HepG2 (cell line): Measurements from ENCODE around the gene GYG1.

ENCODE experiments used
- CREM ChIP-seq, 2 experiments: sonication (generic) in 1 of 2; formaldehyde crosslinking in 1 of 2; IDR thresholded peaks; 2 replicates each; pipeline versions ENCODE4 v1.4.0 to v1.6.1; 2016 to 2020; ENCODE audit warnings: antibody characterized with exemption in 1 of 2, mild to moderate bottlenecking in 1 of 2, missing genetic modification reagents in 1 of 2
- TF ChIP-seq, protein P1 (sequence below), 2 experiments: fragments of 450-650 bp in 1 of 2; sonication (generic) in 1 of 2; formaldehyde crosslinking in 1 of 2; IDR thresholded peaks; 2 replicates each; pipeline versions ENCODE4 v1.6.1 to v1.8.0; 2016 to 2022; ENCODE audit warnings: antibody characterized with exemption in 1 of 2, mild to moderate bottlenecking in 1 of 2, missing genetic modification reagents in 1 of 2

DNA sequence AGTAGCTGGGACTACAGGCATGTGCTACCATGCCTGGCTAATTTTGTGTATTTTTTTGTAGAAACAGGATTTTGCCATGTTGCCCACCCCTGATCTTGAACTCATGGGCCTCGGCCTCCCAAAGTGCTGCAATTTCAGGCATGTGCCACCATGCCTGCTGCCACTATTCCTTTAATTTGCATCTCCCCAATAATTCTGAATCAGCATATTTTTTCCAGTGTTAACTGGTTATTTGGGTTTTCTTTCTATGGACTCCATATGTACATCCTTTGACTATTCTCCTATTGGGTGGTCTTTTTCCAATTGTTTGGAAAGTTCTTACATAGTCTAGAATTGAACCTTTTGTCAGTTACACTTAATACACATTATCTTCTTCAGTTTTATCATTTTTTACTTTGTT is 66.9 kb downstream of the GYG1 start:
- TF ChIP-seq CREM (IDR thresholded peaks at IDR 0.05) = no peak
- no peak for TF ChIP-seq CREM (CRISPR knock-in tag; IDR thresholded peaks at IDR 0.05)
- TF ChIP-seq, protein P1, sequence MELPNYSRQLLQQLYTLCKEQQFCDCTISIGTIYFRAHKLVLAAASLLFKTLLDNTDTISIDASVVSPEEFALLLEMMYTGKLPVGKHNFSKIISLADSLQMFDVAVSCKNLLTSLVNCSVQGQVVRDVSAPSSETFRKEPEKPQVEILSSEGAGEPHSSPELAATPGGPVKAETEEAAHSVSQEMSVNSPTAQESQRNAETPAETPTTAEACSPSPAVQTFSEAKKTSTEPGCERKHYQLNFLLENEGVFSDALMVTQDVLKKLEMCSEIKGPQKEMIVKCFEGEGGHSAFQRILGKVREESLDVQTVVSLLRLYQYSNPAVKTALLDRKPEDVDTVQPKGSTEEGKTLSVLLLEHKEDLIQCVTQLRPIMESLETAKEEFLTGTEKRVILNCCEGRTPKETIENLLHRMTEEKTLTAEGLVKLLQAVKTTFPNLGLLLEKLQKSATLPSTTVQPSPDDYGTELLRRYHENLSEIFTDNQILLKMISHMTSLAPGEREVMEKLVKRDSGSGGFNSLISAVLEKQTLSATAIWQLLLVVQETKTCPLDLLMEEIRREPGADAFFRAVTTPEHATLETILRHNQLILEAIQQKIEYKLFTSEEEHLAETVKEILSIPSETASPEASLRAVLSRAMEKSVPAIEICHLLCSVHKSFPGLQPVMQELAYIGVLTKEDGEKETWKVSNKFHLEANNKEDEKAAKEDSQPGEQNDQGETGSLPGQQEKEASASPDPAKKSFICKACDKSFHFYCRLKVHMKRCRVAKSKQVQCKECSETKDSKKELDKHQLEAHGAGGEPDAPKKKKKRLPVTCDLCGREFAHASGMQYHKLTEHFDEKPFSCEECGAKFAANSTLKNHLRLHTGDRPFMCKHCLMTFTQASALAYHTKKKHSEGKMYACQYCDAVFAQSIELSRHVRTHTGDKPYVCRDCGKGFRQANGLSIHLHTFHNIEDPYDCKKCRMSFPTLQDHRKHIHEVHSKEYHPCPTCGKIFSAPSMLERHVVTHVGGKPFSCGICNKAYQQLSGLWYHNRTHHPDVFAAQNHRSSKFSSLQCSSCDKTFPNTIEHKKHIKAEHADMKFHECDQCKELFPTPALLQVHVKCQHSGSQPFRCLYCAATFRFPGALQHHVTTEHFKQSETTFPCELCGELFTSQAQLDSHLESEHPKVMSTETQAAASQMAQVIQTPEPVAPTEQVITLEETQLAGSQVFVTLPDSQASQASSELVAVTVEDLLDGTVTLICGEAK (IDR thresholded peaks at IDR 0.05) = no peak
- TF ChIP-seq, protein P1 (CRISPR knock-in tag; IDR thresholded peaks at IDR 0.05) = no peak
